HG02938 (cell line): ENCODE data around the gene POLN.
"Not testable (repeated sequence)": the region's sequence is repeated elsewhere in the genome, so short reads cannot be mapped to it uniquely, and the experiment has no call there.

Source experiments
- ATAC-seq: cut with Tn5 transposase; IDR thresholded peaks from one replicate; pipeline ENCODE4 v1.9.1; 2021; ENCODE audit warnings: mild to moderate bottlenecking, moderate library complexity; ENCODE audit not compliant: unreplicated experiment

POLN gene

DNA sequence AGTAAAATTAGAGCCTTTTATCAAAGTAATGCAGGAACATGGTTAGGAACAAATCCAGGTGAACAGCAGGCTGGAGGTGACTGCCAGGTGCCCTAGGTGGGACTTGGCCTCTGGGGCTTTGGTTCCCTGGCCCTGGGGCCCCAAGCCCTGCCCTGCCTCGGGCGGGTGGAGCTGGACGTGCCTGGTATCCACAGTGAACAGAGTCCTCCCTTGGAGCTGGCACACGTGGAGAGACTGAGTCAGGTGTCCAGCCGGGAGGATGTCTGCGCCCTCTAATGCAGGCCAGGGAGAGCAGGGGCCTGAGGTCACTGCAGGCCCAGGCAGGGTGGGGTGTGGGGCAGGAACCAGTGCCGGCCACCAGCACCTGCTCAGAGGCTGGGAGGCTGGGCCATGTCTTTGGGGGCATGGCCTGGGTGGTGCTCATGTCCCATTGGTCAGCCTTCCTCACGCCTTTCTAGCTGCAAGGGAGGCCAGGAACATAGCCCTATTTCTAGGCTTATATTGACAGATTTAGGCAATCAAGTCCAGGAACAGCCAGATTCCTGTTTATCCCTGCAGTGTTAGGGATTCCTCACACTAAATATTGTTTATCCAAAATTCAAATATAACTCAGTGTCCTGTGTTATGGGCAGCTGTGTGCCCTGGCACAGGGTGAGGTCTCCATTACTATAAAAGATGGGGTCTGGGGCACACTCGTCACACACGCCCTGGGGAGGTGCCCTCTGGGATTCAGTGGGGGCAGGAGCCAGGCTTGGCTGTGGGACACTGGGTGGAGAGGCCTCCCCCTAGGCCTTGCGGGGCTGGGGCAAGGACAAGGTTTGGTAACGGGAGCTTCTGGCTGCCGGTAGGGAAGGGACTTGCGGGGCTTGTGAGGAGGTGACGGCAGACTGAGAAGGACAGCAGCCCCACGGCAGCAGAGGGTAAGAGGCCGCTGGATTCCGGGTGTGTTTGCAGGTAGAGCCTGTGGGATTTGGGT lies 197.1 kb downstream of the POLN start:
- ATAC-seq: no peak

DNA sequence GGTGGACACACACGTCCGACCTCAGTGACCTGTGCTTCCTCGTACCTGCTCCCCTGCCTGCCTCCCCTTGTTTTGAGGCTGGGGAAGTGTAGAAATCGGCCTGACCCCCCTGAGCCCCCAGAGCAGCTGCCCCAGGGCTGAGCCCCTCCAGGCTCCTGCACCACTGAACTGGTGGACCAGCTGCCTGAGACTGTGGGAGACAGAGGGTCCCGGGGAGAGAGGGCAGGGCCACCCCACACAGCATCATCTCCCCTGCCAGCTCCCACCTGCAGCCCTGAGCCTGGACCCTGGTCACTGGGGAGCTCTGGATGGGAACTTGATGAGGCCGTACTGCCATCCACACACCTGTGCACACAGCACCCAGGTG lies 197.8 kb downstream of the POLN start:
- no peak for ATAC-seq

GRCh38 chr4:2043396-2044118 lies 198.4 kb downstream of the POLN start:
- no peak for ATAC-seq

- ATAC-seq: no peak
Measured at GRCh38 chr4:2042947-2043395, 198.9 kb downstream of the POLN start.

DNA sequence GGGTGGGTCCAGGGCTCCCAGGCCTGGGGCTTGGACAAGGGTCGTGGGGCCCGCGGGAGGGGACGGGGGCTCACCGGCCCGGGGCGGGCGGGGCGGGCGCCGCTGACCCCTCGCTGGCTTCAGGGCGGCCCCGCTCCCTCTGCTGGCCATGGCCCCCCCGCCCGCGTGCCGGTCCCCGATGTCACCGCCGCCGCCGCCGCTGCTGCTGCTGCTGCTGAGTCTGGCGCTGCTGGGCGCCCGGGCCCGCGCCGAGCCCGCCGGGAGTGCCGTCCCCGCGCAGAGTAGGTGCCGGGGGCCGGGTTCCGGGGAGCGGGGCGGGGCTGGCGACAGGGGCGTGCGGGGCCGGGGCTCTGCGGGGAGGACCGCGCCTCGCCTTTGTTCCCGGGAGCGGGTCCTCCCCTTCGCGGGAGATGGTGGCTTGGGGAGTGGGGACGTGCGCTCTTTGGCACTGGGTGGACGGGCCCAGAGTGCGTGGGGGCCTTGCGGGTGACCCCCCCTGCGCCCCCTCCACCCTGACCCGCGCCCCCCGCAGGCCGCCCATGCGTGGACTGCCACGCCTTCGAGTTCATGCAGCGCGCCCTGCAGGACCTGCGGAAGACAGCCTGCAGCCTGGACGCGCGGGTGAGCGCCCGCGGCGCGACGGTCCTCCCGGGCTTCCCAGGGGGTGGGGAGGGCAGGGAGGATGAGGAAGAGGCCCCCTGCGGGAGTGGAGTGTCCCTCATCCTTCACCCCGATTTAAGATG lies 199.5 kb downstream of the POLN start:
- no peak for ATAC-seq

DNA sequence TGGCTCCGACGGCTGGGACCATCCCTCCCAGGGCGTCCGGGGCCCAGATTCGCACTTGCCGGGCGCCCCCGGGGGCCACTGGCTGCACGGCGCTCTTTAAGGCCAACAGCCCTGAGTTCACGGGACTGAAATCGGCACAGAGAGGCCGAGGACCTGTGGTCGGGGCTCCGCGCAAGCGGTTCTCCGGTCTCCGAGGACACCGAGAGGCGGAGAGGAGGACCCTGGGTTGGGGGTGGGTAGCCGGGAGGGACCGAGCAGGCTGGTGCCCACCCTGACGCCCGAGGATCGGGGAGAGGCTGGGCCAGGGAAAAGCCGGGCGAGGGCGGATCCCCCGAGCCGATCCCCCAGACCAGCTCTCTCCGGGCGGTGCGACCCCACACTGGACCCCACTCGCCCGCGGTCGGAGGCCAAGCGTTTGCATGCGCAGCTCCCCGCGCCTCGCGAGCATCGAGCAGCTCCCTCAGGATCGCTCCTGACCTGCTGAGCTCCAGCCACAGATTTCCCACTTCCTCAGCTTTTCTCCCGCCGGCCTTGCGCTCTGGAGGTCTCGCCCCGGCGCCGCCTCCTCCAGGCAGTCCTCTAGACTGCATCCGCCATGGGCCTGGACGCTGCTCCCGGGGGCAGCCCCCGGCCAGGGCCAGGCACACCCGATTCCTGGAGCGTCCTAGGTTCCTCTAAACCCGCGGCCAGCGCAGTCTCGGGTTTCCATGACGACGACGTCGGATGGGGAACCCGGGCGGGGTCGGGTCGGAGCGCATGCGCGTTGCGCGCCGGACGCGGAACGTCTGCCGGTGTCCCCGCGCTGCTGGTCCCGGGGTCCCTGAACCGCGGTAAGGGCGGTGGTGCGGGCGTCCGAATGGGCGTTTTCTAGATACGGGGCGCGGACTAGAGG lies 200.4 kb downstream of the POLN start:
- no peak for ATAC-seq

DNA sequence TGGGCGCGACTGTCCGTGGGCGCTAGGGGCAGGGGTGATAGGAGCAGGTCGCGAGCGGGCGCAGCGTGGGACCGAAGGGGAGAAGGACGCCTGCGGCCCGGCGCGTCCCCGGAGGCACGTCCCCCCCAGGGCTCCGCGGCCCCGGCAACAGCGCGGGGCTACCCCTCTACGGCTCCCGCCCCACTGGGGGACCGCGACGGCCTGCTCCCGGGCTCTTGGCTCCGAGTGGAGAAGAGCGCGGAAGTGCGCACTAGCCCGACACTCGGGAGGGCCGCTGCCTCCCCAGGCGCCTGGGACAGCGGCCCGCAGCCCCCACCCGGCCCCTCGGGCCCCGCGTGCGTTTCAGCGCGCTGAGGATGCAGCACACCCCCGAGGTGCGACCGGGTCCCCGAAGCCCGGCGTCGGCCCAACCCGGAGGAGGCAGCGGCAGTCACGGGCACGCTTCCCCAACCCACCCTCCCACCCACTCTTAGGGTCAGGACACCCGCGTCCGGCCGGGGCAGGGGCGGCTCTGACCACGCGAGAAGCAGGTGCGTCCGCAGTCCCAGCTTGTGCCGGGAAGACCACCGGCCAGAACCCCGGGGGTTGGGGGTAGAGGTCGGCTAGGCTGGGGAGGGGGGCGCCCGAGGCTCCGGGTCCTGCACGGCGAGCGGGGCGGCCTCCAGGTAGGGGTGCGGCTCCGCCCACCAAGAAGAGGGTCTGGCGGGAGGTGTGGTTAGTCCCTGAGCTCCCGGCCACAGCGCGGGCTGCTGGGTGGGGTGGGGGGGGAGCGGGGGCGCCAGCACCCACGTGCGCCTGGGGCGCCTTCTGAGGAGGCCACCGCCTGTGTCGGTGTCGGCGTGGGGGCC lies 201.3 kb downstream of the POLN start:
- no peak for ATAC-seq

- no peak for ATAC-seq
Measured at GRCh38 chr4:2036866-2037265, 205.1 kb downstream of the POLN start.

GRCh38 chr4:2036327-2036726 lies 205.6 kb downstream of the POLN start:
- no peak for ATAC-seq

GRCh38 chr4:2031161-2031560 lies 210.8 kb downstream of the POLN start:
- ATAC-seq: not testable (repeated sequence)

GRCh38 chr4:2027120-2027519 lies 214.8 kb downstream of the POLN start:
- ATAC-seq: not testable (repeated sequence)

DNA sequence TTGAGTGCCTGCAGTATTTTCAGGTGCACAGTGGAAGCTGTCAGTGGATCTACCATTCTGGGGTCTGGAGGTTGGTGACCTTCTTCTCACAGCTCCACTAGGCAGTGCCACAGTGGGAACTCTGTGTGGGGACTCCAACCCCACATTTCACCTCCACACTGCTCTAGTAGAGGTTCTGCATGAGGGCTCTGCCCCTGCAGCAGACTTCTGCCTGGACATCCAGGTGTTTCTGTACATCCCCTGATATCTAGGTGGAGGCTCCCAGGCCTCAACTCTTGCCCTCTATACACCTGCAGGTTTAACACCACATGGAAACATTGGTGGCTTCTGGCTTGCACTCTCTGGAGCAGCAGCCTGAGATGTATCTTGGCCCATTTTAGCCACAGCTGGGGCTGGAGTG lies 216.1 kb downstream of the POLN start:
- no peak for ATAC-seq

DNA sequence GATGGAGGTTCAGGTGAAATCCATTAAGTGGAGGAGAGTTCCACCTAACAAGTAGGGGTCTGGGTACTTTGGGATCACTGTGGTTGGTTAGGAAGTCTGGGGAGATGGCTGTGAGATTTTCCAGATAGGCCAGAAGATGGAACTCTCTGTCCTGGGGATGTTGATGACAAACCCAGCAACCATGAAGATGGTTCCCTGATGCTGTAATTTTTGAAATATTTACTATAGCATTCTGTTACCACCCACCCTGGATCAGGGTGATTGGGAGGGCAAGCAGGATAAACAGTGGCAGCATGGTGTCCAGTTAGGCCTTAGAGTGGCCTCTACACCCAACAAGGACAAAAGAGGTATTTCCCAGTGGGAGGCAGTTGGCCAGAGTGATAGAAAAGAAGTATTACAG lies 217.2 kb downstream of the POLN start:
- ATAC-seq: no peak
